Endodermal cell (in vitro differentiated cells): Measurements from ENCODE around the gene CLDN3. TPM values are rescaled to one million over a fixed set of nuclear protein-coding genes. Genes with fewer than 3 reads are reported as not detected.
"Not testable (repeated sequence)": the region's sequence is repeated elsewhere in the genome, so short reads cannot be mapped to it uniquely, and the experiment has no call there.

ENCODE experiments used
- DNase-seq: peaks from one replicate; pipeline ENCODE4 v3.0.0-alpha.2; 2017
- H3K27ac ChIP-seq: 2 replicates; pipeline ENCODE4 v1.5.1; 2013; ENCODE audit warnings: mild to moderate bottlenecking, low read depth, low read length, moderate library complexity
- H3K27me3 ChIP-seq: 2 replicates; pipeline ENCODE4 v1.6.1; 2013; ENCODE audit warnings: mild to moderate bottlenecking, low read length, moderate library complexity; ENCODE audit not compliant: insufficient read depth, control insufficient read depth, poor library complexity, severe bottlenecking
- H3K36me3 ChIP-seq: 2 replicates; pipeline ENCODE4 v1.7.0; 2013; ENCODE audit warnings: mild to moderate bottlenecking, low read length, moderate library complexity; ENCODE audit not compliant: control insufficient read depth, insufficient read depth
- H3K4me1 ChIP-seq: one replicate; pipeline ENCODE4 v1.7.0; 2013; ENCODE audit warnings: low read length; ENCODE audit not compliant: control insufficient read depth, insufficient read depth
- H3K4me3 ChIP-seq: 2 replicates; pipeline ENCODE4 v1.5.1; 2013; ENCODE audit warnings: mild to moderate bottlenecking, low read length, moderate library complexity
- H3K9ac ChIP-seq: 2 replicates; pipeline ENCODE4 v1.6.1; 2013; ENCODE audit warnings: mild to moderate bottlenecking, low read length, moderate library complexity; ENCODE audit not compliant: poor library complexity, severe bottlenecking; ENCODE audit errors: extremely low read depth
- H3K9me3 ChIP-seq: 2 replicates; pipeline ENCODE4 v1.6.1; 2013; ENCODE audit warnings: mild to moderate bottlenecking, low read length, moderate library complexity; ENCODE audit not compliant: control insufficient read depth
- H3K27ac Mint-ChIP-seq: 2 replicates; pipeline ENCODE4 v1.8.0; 2020; ENCODE audit warnings: mixed read lengths
- H3K27me3 Mint-ChIP-seq: 2 replicates; pipeline ENCODE4 v1.8.0; 2021; ENCODE audit warnings: mild to moderate bottlenecking, mixed read lengths; ENCODE audit not compliant: insufficient read depth
- H3K36me3 Mint-ChIP-seq: 2 replicates; pipeline ENCODE4 v1.8.0; 2020; ENCODE audit warnings: low read depth, mixed read lengths
- H3K4me1 Mint-ChIP-seq: 2 replicates; pipeline ENCODE4 v1.8.0; 2020; ENCODE audit warnings: mixed read lengths
- H3K4me3 Mint-ChIP-seq: 2 replicates; pipeline ENCODE4 v1.8.0; 2020; ENCODE audit warnings: mild to moderate bottlenecking, moderate library complexity, mixed read lengths
- H3K9me3 Mint-ChIP-seq: 2 replicates; pipeline ENCODE4 v1.8.0; 2020; ENCODE audit warnings: mild to moderate bottlenecking, mixed read lengths
- WGBS, 2 experiments: methylation state at CpG; one replicate each; pipeline versions ENCODE4 v1.1.5 to v1.1.7; 2013; ENCODE audit warnings: missing lambda C conversion rate in 2 of 2, mixed read lengths in 1 of 2; ENCODE audit not compliant: insufficient coverage in 1 of 2, insufficient read length in 1 of 2; 5-methylcytosine and 5-hydroxymethylcytosine counted together
- total RNA-seq, 2 donors: library from RNA; stranded (reverse); fragmentation: NEBNext Ultra II Directional in 1 of 2; extraction: Animal tissue kit (Norgen Biotek cat#: 25700) in 1 of 2; gene quantifications; 2 replicates in 1 of 2; 3 replicates in 1 of 2; pipeline ENCODE4 v1.2.1, GENCODE V29; 2021
- TF ChIP-seq, protein P1 (sequence below): fragments of 200-600 bp; sonication (generic); conservative IDR thresholded peaks from 2 replicates; pipeline ENCODE4 v1.5.0; 2021; ENCODE audit warnings: antibody characterized with exemption, mild to moderate bottlenecking

The CLDN3 gene
- total RNA-seq, 2 donors from 2014 or later = 20.7 to 47.0 TPM

DNA sequence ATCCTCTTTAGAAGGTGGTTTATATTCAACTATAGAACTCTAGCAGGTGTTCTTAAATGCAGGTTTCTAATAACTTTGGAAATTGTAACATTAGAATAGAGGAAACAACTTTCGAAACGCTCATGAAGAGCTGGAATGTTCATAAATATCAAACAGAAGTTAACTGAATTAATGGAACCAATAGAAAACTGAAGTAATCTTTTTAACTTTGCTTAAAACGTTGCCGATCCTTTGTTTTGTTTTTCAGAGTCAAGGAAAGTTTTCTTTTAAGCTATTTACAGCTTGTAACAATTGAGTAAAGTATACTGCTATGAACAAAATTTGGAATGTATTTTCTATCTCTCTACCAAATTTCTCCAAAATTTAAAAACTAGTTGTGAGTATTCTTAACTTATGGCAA is 19.0 kb upstream of the CLDN3 start:
- Mint-ChIP-seq H3K36me3 (no peaks in the 10 kb centered on the region), H3K4me1 (peaks cover 4% of the 10 kb centered on the region), H3K27me3 (peaks cover 6% of the 10 kb centered on the region), H3K9me3 (peaks cover 14% of the 10 kb centered on the region), H3K4me3 (no peak overlapping the region), H3K27ac (no peak overlapping the region)
- Histone ChIP-seq H3K27ac (no peak overlapping the region), H3K9me3 (no peaks in the 10 kb centered on the region), H3K36me3 (no peaks in the 10 kb centered on the region), H3K4me3 (no peak overlapping the region), H3K4me1 (peaks cover 3% of the 10 kb centered on the region), H3K9ac (no peak overlapping the region), H3K27me3 (peaks cover 11% of the 10 kb centered on the region)
- TF ChIP-seq, protein P1, sequence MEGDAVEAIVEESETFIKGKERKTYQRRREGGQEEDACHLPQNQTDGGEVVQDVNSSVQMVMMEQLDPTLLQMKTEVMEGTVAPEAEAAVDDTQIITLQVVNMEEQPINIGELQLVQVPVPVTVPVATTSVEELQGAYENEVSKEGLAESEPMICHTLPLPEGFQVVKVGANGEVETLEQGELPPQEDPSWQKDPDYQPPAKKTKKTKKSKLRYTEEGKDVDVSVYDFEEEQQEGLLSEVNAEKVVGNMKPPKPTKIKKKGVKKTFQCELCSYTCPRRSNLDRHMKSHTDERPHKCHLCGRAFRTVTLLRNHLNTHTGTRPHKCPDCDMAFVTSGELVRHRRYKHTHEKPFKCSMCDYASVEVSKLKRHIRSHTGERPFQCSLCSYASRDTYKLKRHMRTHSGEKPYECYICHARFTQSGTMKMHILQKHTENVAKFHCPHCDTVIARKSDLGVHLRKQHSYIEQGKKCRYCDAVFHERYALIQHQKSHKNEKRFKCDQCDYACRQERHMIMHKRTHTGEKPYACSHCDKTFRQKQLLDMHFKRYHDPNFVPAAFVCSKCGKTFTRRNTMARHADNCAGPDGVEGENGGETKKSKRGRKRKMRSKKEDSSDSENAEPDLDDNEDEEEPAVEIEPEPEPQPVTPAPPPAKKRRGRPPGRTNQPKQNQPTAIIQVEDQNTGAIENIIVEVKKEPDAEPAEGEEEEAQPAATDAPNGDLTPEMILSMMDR = no peak
- WGBS, 2 experiments = 94 to 100% methylated on average over 3 to 4 of the region's 4 CpGs
- no peak for DNase-seq

DNA sequence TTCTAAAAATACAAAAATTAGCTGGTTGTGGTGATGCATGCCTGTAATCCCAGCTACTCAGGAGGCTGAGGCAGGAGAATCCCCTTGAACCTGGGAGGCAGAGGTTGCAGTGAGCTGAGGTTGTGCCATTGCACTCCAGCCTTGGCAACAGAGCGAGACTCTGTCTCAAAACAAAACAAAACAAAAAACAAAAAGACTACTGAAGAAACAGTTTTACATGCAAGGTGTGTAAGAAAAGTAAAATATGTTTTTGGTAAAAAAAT is 17.6 kb upstream of the CLDN3 start:
- not testable (repeated sequence) for H3K4me3 Mint-ChIP-seq, H3K36me3 ChIP-seq, H3K27me3 Mint-ChIP-seq, H3K27ac ChIP-seq, DNase-seq, H3K36me3 Mint-ChIP-seq, H3K4me1 Mint-ChIP-seq, H3K9ac ChIP-seq, H3K4me1 ChIP-seq, H3K27me3 ChIP-seq, H3K27ac Mint-ChIP-seq, H3K4me3 ChIP-seq, H3K9me3 ChIP-seq
- peaks cover 14% of the 10 kb centered on the region for H3K9me3 Mint-ChIP-seq
- WGBS, 2 experiments = no CpG with 5 or more reads among the region's 1 CpG

DNA sequence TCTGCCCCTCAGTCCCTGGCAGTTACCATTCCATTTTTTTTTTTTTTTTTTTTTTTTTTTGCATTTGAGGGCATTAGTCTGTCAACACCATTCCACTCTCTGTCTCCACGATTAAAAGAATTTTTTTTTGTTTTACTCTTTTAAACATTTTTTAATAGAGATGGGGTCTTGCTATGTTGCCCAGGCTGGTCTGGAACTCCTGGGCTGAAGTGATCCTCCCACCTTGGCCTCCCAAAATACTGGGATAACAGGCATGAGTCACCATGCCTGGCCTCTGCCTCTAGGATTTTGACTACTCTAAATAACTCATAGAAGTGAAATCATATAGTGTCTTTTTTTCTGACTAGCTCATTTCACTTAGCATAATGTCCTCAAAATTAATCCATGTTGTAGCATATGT is 16.5 kb upstream of the CLDN3 start:
- TF ChIP-seq, protein P1 = no peak
- Histone ChIP-seq H3K9ac (no peak overlapping the region), H3K4me3 (no peak overlapping the region), H3K4me1 (no peaks in the 10 kb centered on the region), H3K27me3 (no peaks in the 10 kb centered on the region), H3K27ac (no peak overlapping the region), H3K36me3 (no peaks in the 10 kb centered on the region), H3K9me3 (no peaks in the 10 kb centered on the region)
- DNase-seq = no peak
- peaks cover 24% of the 10 kb centered on the region for H3K9me3 Mint-ChIP-seq
- no CpG with 5 or more reads among the region's 1 CpG for WGBS, 2 experiments
- H3K27me3 Mint-ChIP-seq = peaks cover 9% of the 10 kb centered on the region
- H3K36me3 Mint-ChIP-seq = peaks cover 3% of the 10 kb centered on the region
- no peak overlapping the region for H3K4me3 Mint-ChIP-seq
- no peaks in the 10 kb centered on the region for H3K4me1 Mint-ChIP-seq
- H3K27ac Mint-ChIP-seq = no peak overlapping the region

DNA sequence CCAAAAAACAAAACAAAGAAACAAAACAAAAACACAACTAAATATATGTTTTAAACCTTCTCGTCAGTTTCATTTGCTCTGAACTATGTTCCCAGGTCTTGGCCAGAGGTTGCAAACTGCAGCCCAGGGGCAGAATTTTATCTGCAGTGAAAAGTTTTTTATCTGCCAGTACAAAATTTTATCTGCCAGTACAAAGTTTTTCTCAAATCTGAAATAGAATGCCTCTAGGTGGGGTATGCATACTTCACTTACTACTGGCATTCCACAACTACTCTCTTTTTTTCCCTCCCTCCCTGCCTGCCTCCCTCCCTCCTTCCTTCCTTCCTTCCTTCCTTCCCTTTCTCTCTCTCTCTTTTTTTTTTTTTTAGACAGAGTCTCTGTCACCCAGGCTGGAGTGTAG is 9.4 kb upstream of the CLDN3 start:
- TF ChIP-seq, protein P1 = no peak
- H3K9ac ChIP-seq = no peak overlapping the region
- no peak for DNase-seq
- H3K27ac ChIP-seq = no peak overlapping the region
- H3K27me3 ChIP-seq = no peaks in the 10 kb centered on the region
- Mint-ChIP-seq H3K36me3 (peaks cover 5% of the 10 kb centered on the region), H3K27me3 (peaks cover 8% of the 10 kb centered on the region), H3K4me3 (no peak overlapping the region), H3K4me1 (no peaks in the 10 kb centered on the region), H3K9me3 (peaks cover 18% of the 10 kb centered on the region), H3K27ac (no peak overlapping the region)
- H3K4me3 ChIP-seq = no peak overlapping the region
- WGBS, 2 experiments = 91 to 94% methylated on average over 1 of the region's 1 CpG
- no peaks in the 10 kb centered on the region for H3K9me3 ChIP-seq
- no peaks in the 10 kb centered on the region for H3K36me3 ChIP-seq
- H3K4me1 ChIP-seq = no peaks in the 10 kb centered on the region
